Measurements from ENCODE around the gene FAM98B. TPM values are rescaled to one million over a fixed set of nuclear protein-coding genes. Genes with fewer than 3 reads are reported as not detected.

Gene FAM98B
- total RNA-seq, 1 donor from 2014 or later, result 16.8 TPM

DNA sequence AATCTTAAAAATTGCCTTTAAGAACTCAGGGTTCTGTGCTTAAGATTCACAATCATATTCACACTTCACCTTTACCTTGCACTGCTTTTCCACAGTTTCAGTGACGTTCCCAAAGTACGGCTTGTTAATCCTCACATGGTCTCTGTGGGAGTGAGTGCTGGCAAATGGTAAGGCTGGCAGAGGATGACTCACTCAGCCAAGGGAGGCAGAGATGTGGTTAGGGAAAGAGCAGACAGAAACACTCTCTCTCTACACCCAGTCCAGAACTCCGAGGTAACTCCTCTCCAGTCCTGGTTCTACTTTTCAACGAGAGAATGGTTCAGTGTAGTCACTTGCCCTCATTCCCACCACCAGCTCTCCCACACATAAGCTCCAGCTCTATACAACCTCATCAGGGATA, 77.6 kb downstream of the FAM98B start:
- no peaks in the 10 kb centered on the region for H3K36me3 ChIP-seq
- no peaks in the 10 kb centered on the region for H3K27me3 ChIP-seq (ENCODE audit: low read depth)
- no peak overlapping the region for H3K27ac ChIP-seq
- H3K9me3 ChIP-seq, result no peaks in the 10 kb centered on the region
- intact Hi-C loops (cut with DNase I), result no loop called here
- DNase-seq (no peak), ATAC-seq (no peak)
- H3K4me3 ChIP-seq, result no peak overlapping the region
- H3K4me1 ChIP-seq, result no peaks in the 10 kb centered on the region
- TF ChIP-seq, protein P1, sequence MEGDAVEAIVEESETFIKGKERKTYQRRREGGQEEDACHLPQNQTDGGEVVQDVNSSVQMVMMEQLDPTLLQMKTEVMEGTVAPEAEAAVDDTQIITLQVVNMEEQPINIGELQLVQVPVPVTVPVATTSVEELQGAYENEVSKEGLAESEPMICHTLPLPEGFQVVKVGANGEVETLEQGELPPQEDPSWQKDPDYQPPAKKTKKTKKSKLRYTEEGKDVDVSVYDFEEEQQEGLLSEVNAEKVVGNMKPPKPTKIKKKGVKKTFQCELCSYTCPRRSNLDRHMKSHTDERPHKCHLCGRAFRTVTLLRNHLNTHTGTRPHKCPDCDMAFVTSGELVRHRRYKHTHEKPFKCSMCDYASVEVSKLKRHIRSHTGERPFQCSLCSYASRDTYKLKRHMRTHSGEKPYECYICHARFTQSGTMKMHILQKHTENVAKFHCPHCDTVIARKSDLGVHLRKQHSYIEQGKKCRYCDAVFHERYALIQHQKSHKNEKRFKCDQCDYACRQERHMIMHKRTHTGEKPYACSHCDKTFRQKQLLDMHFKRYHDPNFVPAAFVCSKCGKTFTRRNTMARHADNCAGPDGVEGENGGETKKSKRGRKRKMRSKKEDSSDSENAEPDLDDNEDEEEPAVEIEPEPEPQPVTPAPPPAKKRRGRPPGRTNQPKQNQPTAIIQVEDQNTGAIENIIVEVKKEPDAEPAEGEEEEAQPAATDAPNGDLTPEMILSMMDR (IDR thresholded peaks at IDR 0.05), result no peak

DNA sequence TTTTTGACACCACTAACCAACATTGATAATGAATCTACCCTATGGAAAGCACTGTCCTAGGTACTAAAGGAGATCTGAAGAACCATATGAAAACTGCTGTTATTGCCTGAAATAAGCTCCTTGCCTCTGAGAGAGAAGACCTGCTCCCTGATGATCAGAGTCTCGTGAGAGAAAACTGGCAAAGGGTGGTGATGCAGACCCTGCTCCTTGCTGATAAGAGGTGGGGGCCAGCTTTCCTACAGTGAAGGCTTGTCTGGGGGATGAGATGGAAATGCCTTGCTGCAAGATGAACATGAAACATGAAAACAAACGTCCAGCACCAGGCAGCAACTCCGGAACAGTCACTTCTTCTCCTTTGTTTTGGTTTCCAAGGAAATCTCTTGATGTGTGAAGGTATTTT, 78.8 kb downstream of the FAM98B start:
- H3K27me3 ChIP-seq (ENCODE audit: low read depth), result no peaks in the 10 kb centered on the region
- intact Hi-C loops (cut with DNase I), result no loop called here
- ATAC-seq, result no peak
- no peaks in the 10 kb centered on the region for H3K4me1 ChIP-seq
- no peak for DNase-seq
- no peak overlapping the region for H3K27ac ChIP-seq
- H3K36me3 ChIP-seq, result no peaks in the 10 kb centered on the region
- TF ChIP-seq, protein P1 (IDR thresholded peaks at IDR 0.05), result no peak
- no peak overlapping the region for H3K4me3 ChIP-seq
- no peaks in the 10 kb centered on the region for H3K9me3 ChIP-seq

DNA sequence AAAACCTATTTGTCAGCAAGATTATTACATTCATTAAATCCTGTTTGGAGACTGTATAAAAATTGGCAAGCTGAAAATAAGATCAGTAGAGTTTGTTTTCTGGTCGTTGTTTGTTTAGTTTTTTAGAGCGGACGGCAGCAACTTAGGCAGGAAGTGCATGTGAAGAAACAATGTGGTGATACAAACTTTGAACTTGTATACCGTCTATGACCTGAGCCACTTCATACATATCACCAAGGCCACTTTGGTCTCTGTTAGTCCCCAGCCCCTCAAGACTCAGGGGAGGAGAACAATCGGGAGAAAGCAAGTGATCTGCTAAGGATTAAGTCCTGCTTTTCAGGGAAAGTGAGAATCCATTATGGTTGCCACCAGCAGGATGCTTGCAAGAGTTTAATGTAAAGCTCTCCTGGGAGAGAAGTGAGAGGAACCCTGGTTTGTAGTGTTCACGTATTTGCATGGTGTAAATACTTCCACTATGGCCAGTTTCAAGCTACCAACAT, 79.5 kb downstream of the FAM98B start:
- TF ChIP-seq, protein P1 (IDR thresholded peaks at IDR 0.05), result no peak
- intact Hi-C loops (cut with DNase I), result no loop called here
- DNase-seq (no peak), ATAC-seq (no peak)
- no peaks in the 10 kb centered on the region for H3K4me1 ChIP-seq
- no peaks in the 10 kb centered on the region for H3K36me3 ChIP-seq
- H3K27ac ChIP-seq, result no peak overlapping the region
- H3K4me3 ChIP-seq, result no peak overlapping the region
- no peaks in the 10 kb centered on the region for H3K9me3 ChIP-seq
- no peaks in the 10 kb centered on the region for H3K27me3 ChIP-seq (ENCODE audit: low read depth)

DNA sequence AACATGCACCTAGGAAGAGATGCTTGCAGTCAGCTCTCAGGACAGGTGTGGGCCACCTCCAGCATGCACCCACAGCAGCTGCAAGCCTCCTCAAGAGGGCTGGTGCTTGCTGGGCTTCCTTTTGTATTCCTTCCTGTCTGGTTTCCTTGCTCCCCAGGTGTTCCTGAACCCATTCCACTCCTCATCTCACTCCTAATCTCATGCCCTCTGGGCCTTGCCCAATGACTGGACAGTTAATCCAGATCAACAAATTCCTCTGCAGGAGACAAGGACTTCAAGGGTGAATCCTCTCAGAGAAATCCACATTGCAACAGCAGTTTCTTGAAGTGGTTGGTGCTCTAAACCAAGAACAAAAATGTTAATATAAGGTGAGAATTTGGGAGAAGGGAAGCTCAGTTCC, 80.0 kb downstream of the FAM98B start:
- no peaks in the 10 kb centered on the region for H3K36me3 ChIP-seq
- H3K4me3 ChIP-seq, result no peak overlapping the region
- DNase-seq (no peak), ATAC-seq (no peak)
- H3K4me1 ChIP-seq, result no peaks in the 10 kb centered on the region
- TF ChIP-seq, protein P1 (IDR thresholded peaks at IDR 0.05), result no peak
- no peak overlapping the region for H3K27ac ChIP-seq
- H3K27me3 ChIP-seq (ENCODE audit: low read depth), result no peaks in the 10 kb centered on the region
- H3K9me3 ChIP-seq, result no peaks in the 10 kb centered on the region
- intact Hi-C loops (cut with DNase I), result no loop called here

DNA sequence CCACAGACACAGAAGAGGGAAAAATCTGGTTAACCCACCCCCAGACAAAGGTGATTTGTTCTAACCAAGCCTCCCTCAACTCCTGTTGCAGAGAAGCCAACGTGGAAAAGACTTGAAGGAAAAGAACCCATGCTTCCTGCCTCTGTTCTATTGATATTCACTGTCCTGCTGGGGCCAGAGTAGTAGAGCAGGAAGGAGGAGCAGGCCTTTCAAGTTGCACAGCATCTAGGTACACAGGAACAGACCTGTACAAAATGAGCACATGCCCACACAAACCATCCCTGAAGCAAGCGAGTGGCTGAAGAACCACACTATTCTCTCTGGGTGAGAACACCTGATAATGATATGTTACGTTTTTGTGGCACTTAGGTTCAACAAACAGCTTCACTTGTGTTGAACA, 80.8 kb downstream of the FAM98B start:
- intact Hi-C loops (cut with DNase I), result no loop called here
- no peak for ATAC-seq

More for the DNA sequence above, 80.8 kb downstream of the FAM98B start:
- no peak overlapping the region for H3K27ac ChIP-seq
- no peaks in the 10 kb centered on the region for H3K4me1 ChIP-seq
- no peaks in the 10 kb centered on the region for H3K36me3 ChIP-seq
- no peaks in the 10 kb centered on the region for H3K27me3 ChIP-seq (ENCODE audit: low read depth)
- no peak for DNase-seq
- H3K4me3 ChIP-seq, result no peak overlapping the region
- TF ChIP-seq, protein P1 (IDR thresholded peaks at IDR 0.05), result no peak
- no peaks in the 10 kb centered on the region for H3K9me3 ChIP-seq

Data from lower lobe of right lung (tissue), 2 donors.